ENCODE data around the gene ZNF775.
"Not testable (repeated sequence)": the region's sequence is repeated elsewhere in the genome, so short reads cannot be mapped to it uniquely, and the experiment has no call there.

The ZNF775 gene

DNA sequence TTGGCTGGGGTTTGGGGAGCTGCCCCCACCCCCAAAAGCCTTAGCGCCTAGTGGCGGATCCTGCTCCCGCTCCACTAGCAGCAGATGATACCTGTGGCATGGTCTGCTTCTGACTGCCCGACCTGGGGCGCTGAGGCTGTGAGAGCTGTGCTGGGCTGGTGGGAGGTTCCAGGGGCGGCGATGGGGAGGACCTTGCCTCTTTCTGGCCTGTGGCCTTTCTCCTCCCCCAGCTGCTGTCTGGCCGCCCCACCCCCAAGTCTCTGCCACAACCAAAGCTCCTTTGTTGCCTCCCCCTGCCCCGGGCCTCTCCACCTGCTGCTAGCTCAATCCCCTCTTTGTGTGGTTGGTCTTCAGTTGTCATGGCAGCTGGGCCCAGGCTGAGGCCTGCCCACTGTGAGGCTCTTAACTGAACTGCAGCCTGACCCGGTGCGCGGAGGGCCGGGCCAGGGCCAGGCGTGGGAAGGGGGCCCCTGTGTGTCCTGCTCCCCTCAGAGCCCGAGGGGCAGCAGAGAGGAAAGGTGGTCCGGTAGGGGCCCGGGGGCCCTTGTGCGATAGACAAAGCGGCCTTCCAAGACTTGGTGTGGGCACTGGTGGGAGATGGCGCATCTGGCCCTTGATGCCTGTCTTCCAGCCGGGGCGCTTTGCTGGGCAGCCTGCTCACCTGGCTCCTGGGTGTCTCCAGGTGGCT lies 4.7 kb downstream of the ZNF775 start:
- DNase-seq, result no peak

DNA sequence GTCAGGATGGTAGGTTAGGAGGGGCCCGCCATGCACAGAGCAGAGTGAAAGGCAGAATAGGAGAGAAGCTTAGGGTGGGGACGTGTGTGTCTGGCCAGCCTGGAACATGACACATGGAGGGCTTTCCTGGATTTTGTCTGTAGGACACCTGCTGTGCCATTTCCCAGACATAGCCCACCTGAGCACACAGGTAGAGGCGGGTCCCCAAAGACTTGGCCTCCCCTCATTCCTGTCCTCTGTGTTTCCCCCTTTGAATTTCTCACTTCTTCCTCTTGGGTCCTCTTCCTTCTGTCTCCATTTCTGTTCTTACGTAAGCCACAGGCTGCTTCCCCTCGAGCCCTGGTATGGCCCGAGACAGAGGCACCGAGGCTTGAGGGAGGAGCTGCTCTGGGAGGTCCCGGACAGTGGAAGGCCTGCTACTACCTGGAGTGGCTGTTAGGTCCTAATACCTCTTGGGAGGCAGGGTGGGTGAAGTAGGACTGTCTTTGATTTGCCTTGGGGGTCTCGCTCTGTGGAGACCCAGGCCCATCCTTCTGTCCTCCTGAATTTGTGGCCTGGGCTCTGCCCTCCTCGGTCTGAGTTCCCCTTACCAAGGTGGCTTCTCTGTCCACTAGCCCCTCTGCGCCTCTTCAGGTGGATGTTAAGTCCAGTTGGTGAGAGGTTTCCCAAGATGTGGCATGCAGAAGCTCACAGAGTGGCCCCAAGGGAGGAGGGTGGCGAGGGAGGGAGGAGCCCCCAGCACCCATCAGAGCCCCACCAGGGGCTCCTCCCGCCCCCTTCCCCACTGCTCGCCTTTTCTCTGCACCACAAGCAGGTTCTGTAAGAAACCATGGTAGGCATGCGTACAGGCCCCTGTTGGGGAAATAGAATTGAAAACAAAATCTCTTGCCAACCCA lies 5.5 kb downstream of the ZNF775 start:
- no peak for DNase-seq

DNA sequence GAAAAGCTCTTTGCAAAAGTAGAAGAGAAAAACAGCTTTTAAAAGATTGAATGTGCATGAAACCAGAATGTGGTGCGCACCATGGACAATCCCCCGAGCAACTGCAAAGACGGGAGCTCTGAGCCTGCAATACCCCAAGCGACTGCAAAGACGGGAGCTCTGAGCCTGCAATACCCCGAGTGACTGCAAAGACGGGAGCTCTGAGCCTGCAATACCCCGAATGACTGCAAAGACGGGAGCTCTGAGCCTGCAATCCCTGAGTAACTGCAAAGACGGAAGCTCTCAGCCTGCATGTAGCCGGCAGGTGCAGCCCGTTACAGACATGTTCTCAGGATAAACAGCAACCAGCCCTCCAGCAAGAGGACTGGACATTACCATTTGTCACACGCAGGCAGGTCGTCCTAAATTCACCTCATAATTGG lies 6.2 kb downstream of the ZNF775 start:
- no peak for DNase-seq

GRCh38 chr7:150385884-150386283 lies 6.8 kb downstream of the ZNF775 start:
- not testable (repeated sequence) for DNase-seq

DNA sequence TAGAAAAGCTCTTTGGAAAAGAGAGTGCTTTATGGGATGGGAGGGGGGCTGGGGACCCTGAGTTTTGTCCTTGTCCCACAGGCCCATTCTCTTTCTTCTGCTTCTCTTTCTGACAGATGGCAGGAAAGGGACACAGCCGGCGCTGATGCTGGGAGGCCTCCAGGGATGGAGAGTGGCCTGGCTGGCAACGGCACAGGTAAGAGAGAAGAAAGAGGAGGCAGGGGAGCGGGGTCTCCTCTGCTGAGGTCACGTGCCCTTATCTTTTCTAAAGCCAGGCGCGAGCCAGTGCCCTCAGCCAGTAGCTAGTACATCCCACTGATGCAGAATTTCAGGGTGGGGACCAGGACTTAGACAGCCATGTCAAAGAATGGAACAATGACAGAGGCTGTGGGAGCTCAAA lies 9.2 kb downstream of the ZNF775 start:
- DNase-seq, result no peak

- DNase-seq, result no peak
These were observed 9.8 kb downstream of the ZNF775 start for GRCh38 chr7:150388709-150389531.

GRCh38 chr7:150389532-150389816 lies 10.3 kb downstream of the ZNF775 start:
- DNase-seq, result no peak

DNA sequence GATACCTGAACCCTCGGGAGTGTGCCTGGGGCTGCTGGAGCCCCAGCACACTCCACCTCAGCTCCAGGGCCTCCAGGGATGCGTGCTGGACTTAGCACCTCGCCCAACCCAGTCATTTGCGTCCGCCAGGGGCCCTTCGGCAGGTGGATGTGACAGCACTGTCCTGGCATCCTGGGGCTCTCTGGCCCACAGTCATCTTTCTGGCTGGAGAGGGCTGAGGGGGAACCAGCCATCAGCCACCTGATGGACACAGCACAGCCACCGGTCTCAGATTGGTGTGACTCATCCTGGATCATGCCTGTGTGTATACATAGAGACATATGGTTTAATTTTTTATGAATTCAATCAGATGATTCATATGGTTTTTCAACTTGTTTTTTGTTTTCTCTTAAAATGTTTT lies 11.1 kb downstream of the ZNF775 start:
- no peak for DNase-seq

DNA sequence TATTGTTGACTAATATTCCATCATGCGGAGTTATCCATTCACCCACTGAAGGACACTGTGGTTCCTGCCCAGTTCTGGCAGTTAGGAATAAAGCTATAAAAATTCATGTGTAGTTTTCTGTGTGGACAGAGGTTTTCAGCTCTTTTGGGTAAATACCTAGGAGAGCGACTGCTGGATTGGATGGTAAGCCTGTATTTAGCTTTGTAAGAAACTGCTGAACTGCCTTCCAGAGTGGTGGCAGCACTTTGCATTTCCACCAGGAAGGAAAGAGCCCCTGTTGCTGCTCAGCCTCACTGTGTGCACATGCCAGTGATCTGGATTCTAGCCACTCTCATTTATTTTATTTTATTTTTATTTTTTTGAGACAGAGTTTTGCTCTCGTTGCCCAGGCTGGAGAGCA lies 14.2 kb downstream of the ZNF775 start:
- no peak for DNase-seq

DNA sequence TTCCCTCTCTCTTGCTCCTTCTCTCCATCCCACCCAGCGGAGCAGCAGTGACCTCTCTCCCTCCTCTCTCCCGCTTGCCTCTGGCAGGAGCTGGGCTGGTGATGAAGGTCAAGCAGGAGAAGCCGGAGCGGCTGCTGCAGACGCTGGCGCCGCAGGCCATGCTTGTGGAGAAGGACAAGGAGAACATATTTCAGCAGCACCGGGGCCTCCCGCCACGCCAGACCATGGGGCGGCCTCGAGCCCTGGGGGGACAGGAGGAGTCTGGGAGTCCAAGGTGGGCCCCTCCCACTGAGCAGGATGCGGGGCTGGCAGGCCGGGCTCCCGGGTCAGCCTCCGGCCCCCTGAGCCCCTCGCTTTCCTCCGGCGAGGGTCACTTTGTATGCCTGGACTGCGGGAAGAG lies 17.3 kb downstream of the ZNF775 start:
- no peak for DNase-seq

GRCh38 chr7:150396851-150397260 lies 17.7 kb downstream of the ZNF775 start:
- DNase-seq, result no peak

- no peak for DNase-seq
These were observed 18.4 kb downstream of the ZNF775 start for GRCh38 chr7:150397346-150398107.

DNA sequence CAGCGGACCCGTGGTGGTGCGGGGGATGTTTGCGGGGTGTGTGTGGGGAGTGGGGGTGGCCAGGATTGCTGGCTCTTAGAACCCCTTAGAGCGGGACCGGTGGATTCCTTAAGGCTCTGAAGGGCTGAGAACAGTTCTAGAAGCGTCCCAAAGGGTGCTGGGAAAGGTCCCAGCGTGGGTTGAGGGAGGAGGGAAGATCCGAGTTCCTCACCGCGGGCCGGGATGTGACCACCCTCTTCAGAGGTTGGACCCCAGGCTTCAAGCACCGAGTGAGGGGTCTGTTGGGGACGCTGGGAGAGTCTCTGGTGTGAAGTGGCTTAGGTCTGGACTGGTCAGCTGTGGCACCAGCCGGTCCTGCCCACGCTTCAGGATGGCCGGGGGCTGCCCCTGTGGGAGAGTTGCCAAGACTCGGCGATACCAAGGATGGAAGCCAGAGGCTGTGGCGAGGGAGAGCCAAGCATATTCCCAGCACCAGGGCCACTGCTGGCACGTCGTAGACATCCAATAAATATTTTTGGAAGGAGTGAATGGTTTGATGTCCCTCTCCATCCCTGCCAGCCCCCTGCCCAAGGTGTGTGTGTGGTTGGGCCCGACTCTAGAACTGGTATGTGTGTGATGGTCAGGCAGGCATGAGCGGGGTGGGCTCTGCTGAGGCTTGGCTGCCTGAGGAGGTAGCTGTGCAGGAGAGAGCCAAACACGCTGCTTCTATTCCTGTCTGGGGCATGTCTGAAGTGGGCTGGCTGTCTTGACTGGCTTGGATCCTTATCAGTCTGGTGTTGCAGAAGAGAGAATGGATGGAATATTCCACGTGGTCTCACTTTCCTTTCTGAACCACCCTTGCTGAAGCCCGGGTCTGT lies 19.2 kb downstream of the ZNF775 start:
- no peak for DNase-seq

- no peak for DNase-seq
These were observed 19.8 kb downstream of the ZNF775 start for GRCh38 chr7:150398965-150399320.

DNA sequence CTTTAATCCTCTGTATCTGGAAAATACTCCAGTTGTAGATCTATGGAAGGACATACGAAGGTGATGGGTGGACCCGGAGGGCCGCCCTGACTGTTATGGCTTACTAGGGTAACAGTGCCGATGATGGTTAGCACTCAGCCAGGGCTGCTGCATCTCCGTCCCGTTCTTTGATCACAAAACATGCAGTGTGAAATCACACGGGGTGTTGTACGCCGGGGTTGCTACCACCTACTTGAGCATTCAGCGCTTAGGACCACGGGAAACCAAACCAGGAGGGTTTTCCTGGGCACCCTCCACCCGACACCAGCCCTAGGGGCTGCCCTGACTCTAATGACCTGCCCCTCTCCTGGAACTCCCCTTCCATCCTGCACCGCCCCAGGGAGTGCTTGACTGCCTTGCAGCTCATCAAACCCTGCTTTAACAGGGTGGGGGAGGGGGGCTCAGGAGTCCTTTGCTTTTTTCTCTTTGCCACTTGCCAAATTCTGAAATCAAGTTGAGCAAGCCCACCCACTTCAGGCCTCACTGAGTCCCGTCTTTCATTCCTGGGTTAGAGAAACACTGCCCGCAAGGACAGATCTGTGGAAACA lies 20.4 kb downstream of the ZNF775 start:
- no peak for DNase-seq

DNA sequence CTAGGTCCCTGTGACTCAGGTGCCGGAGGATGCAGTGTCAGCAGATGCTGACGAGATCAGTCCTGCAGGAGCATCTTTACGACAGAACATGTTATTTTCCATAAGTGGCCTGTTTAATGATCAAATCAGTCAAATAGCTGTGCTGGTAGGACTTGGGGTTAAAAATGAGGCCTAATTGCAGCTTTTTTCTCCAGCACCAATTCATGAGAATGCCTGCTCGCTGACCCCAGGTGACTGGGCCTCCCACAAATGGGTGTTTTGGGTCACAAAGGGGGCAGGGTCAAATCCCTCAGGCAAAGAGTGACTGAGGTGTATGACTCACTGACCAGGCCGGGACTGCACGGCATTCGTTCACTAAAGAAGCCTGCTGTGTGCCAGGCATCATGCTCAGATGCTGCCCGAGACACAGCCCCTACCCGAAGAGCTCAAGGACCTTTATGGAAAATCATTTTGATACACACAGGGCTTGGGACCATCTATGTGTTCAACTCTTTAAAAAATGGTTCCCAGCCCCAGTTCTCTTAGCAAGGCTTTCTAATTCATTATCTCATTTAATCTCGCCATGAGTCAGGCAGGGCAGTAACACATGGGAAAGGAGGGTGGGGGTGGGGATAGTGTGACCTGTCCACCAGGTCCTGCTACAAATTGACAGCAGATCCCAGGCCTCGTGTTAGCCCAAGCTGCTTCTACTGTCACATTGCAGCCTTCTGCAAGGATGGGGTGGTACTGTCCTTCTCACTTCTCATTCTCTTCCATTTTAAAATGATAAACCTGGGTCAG lies 21.1 kb downstream of the ZNF775 start:
- DNase-seq, result no peak

GRCh38 chr7:150400788-150401423 lies 21.8 kb downstream of the ZNF775 start:
- no peak for DNase-seq

GRCh38 chr7:150401424-150401790 lies 22.3 kb downstream of the ZNF775 start:
- no peak for DNase-seq

- no peak for DNase-seq
These were observed 22.9 kb downstream of the ZNF775 start for GRCh38 chr7:150401861-150402631.
